ENCODE data around the gene AFAP1L2. TPM values are rescaled to one million over a fixed set of nuclear protein-coding genes. Genes with fewer than 3 reads are reported as not detected.

AFAP1L2 gene
- total and polyA plus RNA-seq, 2 donors (not counting 1 experiment from before 2014, with no cell fraction given): 4.7 to 4.9 TPM

DNA sequence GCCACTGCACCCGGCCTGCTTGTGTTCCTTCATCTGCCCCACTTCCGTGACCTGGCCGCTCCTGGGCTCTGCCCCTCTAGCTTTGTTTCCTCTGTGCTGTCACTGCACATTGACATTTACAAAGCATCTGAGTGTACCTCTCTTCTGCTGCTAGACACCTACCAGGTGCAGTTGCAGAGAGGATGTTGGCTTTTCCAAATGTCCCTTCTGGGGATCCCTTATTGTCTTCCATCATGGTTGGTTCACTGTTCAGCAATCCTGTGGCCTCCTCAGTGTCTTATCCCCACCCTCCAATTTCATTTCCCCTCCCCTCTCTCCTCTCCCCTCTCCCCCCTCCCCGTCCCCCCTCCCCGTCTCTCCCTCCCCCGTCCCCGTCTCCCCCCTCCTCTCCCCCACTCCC lies 151.4 kb downstream of the AFAP1L2 start:
- H3K27ac ChIP-seq (ENCODE audit: low read length in 2 of 2): no peak overlapping the region
- Mint-ChIP-seq H3K27ac (no peak overlapping the region), H3K9me3 (ENCODE audit: insufficient read depth) (peaks cover 5% of the 10 kb centered on the region), H3K4me3 (no peak overlapping the region), H3K27me3 (peaks cover 11% of the 10 kb centered on the region), H3K4me1 (peaks cover 3% of the 10 kb centered on the region)
- no peak overlapping the region for H2AFZ ChIP-seq (ENCODE audit: insufficient read depth, low read depth, low read length, poor library complexity, severe bottlenecking)
- H3K4me2 ChIP-seq (replicated peaks; ENCODE audit: low read depth, low read length, poor library complexity, severe bottlenecking): no peak overlapping the region
- intact Hi-C loops (cut with micrococcal nuclease): no loop called here
- H3K4me1 ChIP-seq (ENCODE audit: control insufficient read depth in 2 of 2, insufficient read depth in 2 of 2, low read length in 2 of 2): peaks cover 0 to 6% of the 10 kb centered on the region in 2 donors
- ATAC-seq (ENCODE audit: low read depth) (no peak), DNase-seq (no peak)
- no peaks in the 10 kb centered on the region for H4K20me1 ChIP-seq (ENCODE audit: control insufficient read depth, insufficient read depth, low read length, poor library complexity, severe bottlenecking)
- TF ChIP-seq, protein P1, sequence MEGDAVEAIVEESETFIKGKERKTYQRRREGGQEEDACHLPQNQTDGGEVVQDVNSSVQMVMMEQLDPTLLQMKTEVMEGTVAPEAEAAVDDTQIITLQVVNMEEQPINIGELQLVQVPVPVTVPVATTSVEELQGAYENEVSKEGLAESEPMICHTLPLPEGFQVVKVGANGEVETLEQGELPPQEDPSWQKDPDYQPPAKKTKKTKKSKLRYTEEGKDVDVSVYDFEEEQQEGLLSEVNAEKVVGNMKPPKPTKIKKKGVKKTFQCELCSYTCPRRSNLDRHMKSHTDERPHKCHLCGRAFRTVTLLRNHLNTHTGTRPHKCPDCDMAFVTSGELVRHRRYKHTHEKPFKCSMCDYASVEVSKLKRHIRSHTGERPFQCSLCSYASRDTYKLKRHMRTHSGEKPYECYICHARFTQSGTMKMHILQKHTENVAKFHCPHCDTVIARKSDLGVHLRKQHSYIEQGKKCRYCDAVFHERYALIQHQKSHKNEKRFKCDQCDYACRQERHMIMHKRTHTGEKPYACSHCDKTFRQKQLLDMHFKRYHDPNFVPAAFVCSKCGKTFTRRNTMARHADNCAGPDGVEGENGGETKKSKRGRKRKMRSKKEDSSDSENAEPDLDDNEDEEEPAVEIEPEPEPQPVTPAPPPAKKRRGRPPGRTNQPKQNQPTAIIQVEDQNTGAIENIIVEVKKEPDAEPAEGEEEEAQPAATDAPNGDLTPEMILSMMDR (IDR thresholded peaks at IDR 0.05): no peak
- no peak for TF ChIP-seq EZH2 (IDR thresholded peaks at IDR 0.05; ENCODE audit: borderline replicate concordance, insufficient read depth, low read depth, low read length, poor library complexity, severe bottlenecking)
- H3K27me3 ChIP-seq (replicated peaks in 1 of 4; ENCODE audit: control extremely low read depth in 1 of 4, control insufficient read depth in 3 of 4, insufficient read depth in 4 of 4, low read length in 3 of 4): no peaks in the 10 kb centered on the region
- H3K9ac ChIP-seq (ENCODE audit: low read length): no peak overlapping the region
- POLR2A ChIA-PET: no interaction called here
- H3K79me2 ChIP-seq (ENCODE audit: control insufficient read depth, insufficient read depth, low read length): no peaks in the 10 kb centered on the region
- CTCF ChIA-PET: no interaction called here
- H3K9me3 ChIP-seq (ENCODE audit: control extremely low read depth in 1 of 3, control insufficient read depth in 2 of 3, insufficient read depth in 1 of 3, low read length in 2 of 3): no peaks in the 10 kb centered on the region
- 89% methylated on average over 3 of the region's 7 CpGs for WGBS (ENCODE audit: insufficient coverage)
- H3K4me3 ChIP-seq (ENCODE audit: control extremely low read depth in 1 of 5, extremely low read depth in 1 of 5, insufficient read depth in 1 of 5, low read depth in 2 of 5, low read length in 4 of 5): no peak overlapping the region
- no peaks in the 10 kb centered on the region for H3K36me3 ChIP-seq (replicated peaks in 1 of 2; ENCODE audit: control extremely low read depth in 1 of 2, control insufficient read depth in 1 of 2, extremely low read depth in 1 of 2, insufficient read depth in 2 of 2, low read length in 1 of 2)

- Histone ChIP-seq H3K4me3 (ENCODE audit: control extremely low read depth in 1 of 5, extremely low read depth in 1 of 5, insufficient read depth in 1 of 5, low read depth in 2 of 5, low read length in 4 of 5) (no peak overlapping the region), H3K27me3 (replicated peaks in 1 of 4; ENCODE audit: control extremely low read depth in 1 of 4, control insufficient read depth in 3 of 4, insufficient read depth in 4 of 4, low read length in 3 of 4) (no peaks in the 10 kb centered on the region), H3K79me2 (ENCODE audit: control insufficient read depth, insufficient read depth, low read length) (no peaks in the 10 kb centered on the region), H3K4me2 (replicated peaks; ENCODE audit: low read depth, low read length, poor library complexity, severe bottlenecking) (no peak overlapping the region), H4K20me1 (ENCODE audit: control insufficient read depth, insufficient read depth, low read length, poor library complexity, severe bottlenecking) (no peaks in the 10 kb centered on the region), H3K9me3 (ENCODE audit: control extremely low read depth in 1 of 3, control insufficient read depth in 2 of 3, insufficient read depth in 1 of 3, low read length in 2 of 3) (no peaks in the 10 kb centered on the region), H3K27ac (ENCODE audit: low read length in 2 of 2) (no peak overlapping the region), H3K9ac (ENCODE audit: low read length) (no peak overlapping the region), H2AFZ (ENCODE audit: insufficient read depth, low read depth, low read length, poor library complexity, severe bottlenecking) (no peak overlapping the region), H3K4me1 (ENCODE audit: control insufficient read depth in 2 of 2, insufficient read depth in 2 of 2, low read length in 2 of 2) (peaks cover 0 to 6% of the 10 kb centered on the region in 2 donors), H3K36me3 (replicated peaks in 1 of 2; ENCODE audit: control extremely low read depth in 1 of 2, control insufficient read depth in 1 of 2, extremely low read depth in 1 of 2, insufficient read depth in 2 of 2, low read length in 1 of 2) (no peaks in the 10 kb centered on the region)
- Mint-ChIP-seq H3K9me3 (ENCODE audit: insufficient read depth) (peaks cover 5% of the 10 kb centered on the region), H3K4me1 (peaks cover 3% of the 10 kb centered on the region), H3K27ac (no peak overlapping the region), H3K4me3 (no peak overlapping the region), H3K27me3 (peaks cover 11% of the 10 kb centered on the region)
- WGBS (ENCODE audit: insufficient coverage): 87% methylated on average over 4 of the region's 5 CpGs
- TF ChIP-seq, protein P1 (IDR thresholded peaks at IDR 0.05): no peak
- no peak for TF ChIP-seq EZH2 (IDR thresholded peaks at IDR 0.05; ENCODE audit: borderline replicate concordance, insufficient read depth, low read depth, low read length, poor library complexity, severe bottlenecking)
- intact Hi-C loops (cut with micrococcal nuclease): no loop called here
- ATAC-seq (ENCODE audit: low read depth) (no peak), DNase-seq (no peak)
- CTCF ChIA-PET: no interaction called here
- POLR2A ChIA-PET: no interaction called here
Measured at GRCh38 chr10:114252092-114252491, 152.2 kb downstream of the AFAP1L2 start.
